Spleen (tissue), 7 donors: Measurements from ENCODE around the gene SNRPA1.

Experiments used
- POLR2A ChIP-seq, 3 donors: fragments of 450-650 bp; IDR thresholded peaks; one replicate each; pipeline ENCODE4 v1.5.1; 2017; ENCODE audit warnings: antibody characterized with exemption in 3 of 3, mild to moderate bottlenecking in 1 of 3
- POLR2AphosphoS5 ChIP-seq, 3 donors: sonication (generic); formaldehyde crosslinking; IDR thresholded peaks; one replicate each; pipeline ENCODE4 v1.5.1; 2017; ENCODE audit warnings: antibody characterized with exemption in 3 of 3
- TF ChIP-seq, protein P1 (sequence below), 11 experiments: fragments of 200-600 bp in 7 of 11; fragments of 450-650 bp in 4 of 11; sonication (generic) in 4 of 11; IDR thresholded peaks in 8 of 11; conservative IDR thresholded peaks in 3 of 11; 1 replicate in 7 of 11; 2 replicates in 4 of 11; pipeline versions ENCODE4 v1.4.0 to v1.8.0; 2016 to 2021; ENCODE audit warnings: antibody characterized with exemption in 11 of 11, inconsistent platforms in 4 of 11, mild to moderate bottlenecking in 1 of 11
- donor health status: DM: no; HTN: no; CAD: no; lungs with moderate emphysema.
- donor health status: DM: no; HTN: no; CAD: no.
- donor health status: DM: no; HTN: no; CAD: no.

DNA sequence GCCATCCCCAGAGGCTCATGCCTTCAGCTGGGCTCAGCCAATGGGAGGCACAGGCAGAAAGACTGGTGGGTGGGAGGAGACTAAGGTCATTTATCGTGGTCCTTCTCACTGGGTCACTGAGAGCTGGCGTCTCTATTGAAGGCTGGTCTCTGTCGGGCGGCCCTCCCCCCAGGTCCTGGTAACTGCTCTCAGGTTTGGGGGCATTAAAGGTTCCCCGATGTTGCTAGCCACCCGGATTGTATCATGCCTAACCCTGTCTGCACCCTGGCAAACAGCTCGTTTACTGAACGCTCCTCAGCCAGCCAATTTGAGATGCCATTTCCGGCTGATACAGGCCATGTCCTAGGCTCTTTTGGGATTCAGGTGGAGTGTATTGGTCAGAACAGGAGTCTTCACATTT, 28.3 kb downstream of the SNRPA1 start:
- TF ChIP-seq, protein P1, sequence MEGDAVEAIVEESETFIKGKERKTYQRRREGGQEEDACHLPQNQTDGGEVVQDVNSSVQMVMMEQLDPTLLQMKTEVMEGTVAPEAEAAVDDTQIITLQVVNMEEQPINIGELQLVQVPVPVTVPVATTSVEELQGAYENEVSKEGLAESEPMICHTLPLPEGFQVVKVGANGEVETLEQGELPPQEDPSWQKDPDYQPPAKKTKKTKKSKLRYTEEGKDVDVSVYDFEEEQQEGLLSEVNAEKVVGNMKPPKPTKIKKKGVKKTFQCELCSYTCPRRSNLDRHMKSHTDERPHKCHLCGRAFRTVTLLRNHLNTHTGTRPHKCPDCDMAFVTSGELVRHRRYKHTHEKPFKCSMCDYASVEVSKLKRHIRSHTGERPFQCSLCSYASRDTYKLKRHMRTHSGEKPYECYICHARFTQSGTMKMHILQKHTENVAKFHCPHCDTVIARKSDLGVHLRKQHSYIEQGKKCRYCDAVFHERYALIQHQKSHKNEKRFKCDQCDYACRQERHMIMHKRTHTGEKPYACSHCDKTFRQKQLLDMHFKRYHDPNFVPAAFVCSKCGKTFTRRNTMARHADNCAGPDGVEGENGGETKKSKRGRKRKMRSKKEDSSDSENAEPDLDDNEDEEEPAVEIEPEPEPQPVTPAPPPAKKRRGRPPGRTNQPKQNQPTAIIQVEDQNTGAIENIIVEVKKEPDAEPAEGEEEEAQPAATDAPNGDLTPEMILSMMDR (IDR thresholded peaks at IDR 0.05 in 8 of 11, conservative IDR thresholded peaks at IDR 0.05 in 3 of 11): no peak
- no peak for TF ChIP-seq POLR2AphosphoS5 (IDR thresholded peaks at IDR 0.05)
- no peak for TF ChIP-seq POLR2A (IDR thresholded peaks at IDR 0.05)
